ENCODE data around the gene PPP2CA.
"Not testable (repeated sequence)": the region's sequence is repeated elsewhere in the genome, so short reads cannot be mapped to it uniquely, and the experiment has no call there.

GRCh38 chr5:134152173-134152832 lies 73.6 kb downstream of the PPP2CA start:
- not testable (repeated sequence) for TF ChIP-seq CTCF, POLR2AphosphoS5 (IDR thresholded peaks at IDR 0.05)
